Lung (tissue), 12 donors: ENCODE data around the gene KRT2. TPM values are rescaled to one million over a fixed set of nuclear protein-coding genes. Genes with fewer than 3 reads are reported as not detected.

Experiments
- ATAC-seq: fragments of 200-7000 bp; cut with Tn5 transposase; one replicate; pipeline ENCODE4 v1.9.1; 2020; ENCODE audit warnings: moderate number of reproducible peaks; ENCODE audit not compliant: insufficient read depth, low FRiP score
- DNase-seq, 3 donors: peaks; one replicate each; pipeline ENCODE4 v3.0.0-alpha.2; 2013 to 2017
- H3K27ac ChIP-seq, 2 donors: one replicate each; pipeline ENCODE4 v1.5.1; 2013; ENCODE audit warnings: mild to moderate bottlenecking in 2 of 2, moderate library complexity in 2 of 2, control low read depth in 1 of 2, inconsistent platforms in 1 of 2, low read depth in 1 of 2, low read length in 1 of 2
- H3K27me3 ChIP-seq, 3 donors: one replicate each; pipeline ENCODE4 v1.5.1; 2013; ENCODE audit warnings: low read length in 2 of 3; ENCODE audit not compliant: control insufficient read depth in 3 of 3, insufficient read depth in 3 of 3
- H3K36me3 ChIP-seq, 4 donors: one replicate each; pipeline ENCODE4 v1.5.1; 2013; ENCODE audit warnings: low read length in 4 of 4, mild to moderate bottlenecking in 1 of 4, moderate library complexity in 1 of 4; ENCODE audit not compliant: control insufficient read depth in 4 of 4, insufficient read depth in 4 of 4
- H3K4me1 ChIP-seq, 5 donors: one replicate each; pipeline ENCODE4 v1.5.1; 2013; ENCODE audit warnings: low read length in 5 of 5, mild to moderate bottlenecking in 2 of 5, moderate library complexity in 1 of 5; ENCODE audit not compliant: control insufficient read depth in 5 of 5, insufficient read depth in 5 of 5
- H3K4me3 ChIP-seq: one replicate; pipeline ENCODE4 v1.5.1; 2013; ENCODE audit warnings: mild to moderate bottlenecking, control low read depth, moderate library complexity
- H3K9ac ChIP-seq, 2 donors: one replicate each; pipeline ENCODE4 v1.5.1; 2013; ENCODE audit warnings: low read length in 2 of 2, control low read depth in 1 of 2; ENCODE audit not compliant: insufficient read depth in 1 of 2
- H3K9me3 ChIP-seq, 4 donors: one replicate each; pipeline ENCODE4 v1.5.1; 2013; ENCODE audit warnings: low read length in 3 of 4, mild to moderate bottlenecking in 1 of 4, moderate library complexity in 1 of 4; ENCODE audit not compliant: control insufficient read depth in 4 of 4, insufficient read depth in 3 of 4
- CTCF ChIP-seq: IDR thresholded peaks from 2 replicates; pipeline ENCODE4 v1.5.1; 2012; ENCODE audit warnings: mild to moderate bottlenecking; ENCODE audit errors: control extremely low read depth, extremely low read depth
- WGBS, 2 donors: extraction: QIAGEN DNeasy Blood & Tissue Kit; methylation state at CpG; one replicate each; pipeline ENCODE4 v1.1.7; 2013; 5-methylcytosine and 5-hydroxymethylcytosine counted together
- polyA plus RNA-seq, 2 donors: library from polyadenylated mRNA; stranded (reverse); fragments of 200-250 nt; gene quantifications; one replicate each; pipeline ENCODE4 v1.2.1, GENCODE V29; 2013
- total RNA-seq, 2 donors: library from RNA; depleted of rRNA in 1 of 2; stranded (reverse); fragments of >200 nt in 1 of 2; gene quantifications; one replicate each; pipeline ENCODE4 v1.2.1, GENCODE V29; 2014 to 2021
- donor health status: control.
- donor health status: control.
- donor health status: Bipolar disorder and iron deficiency.
- donor health status: healthy.
- donor health status: DM: yes; HTN: yes; CAD: no.

Gene KRT2
- total and polyA plus RNA-seq, 4 donors, result 0.03 TPM; not detected in 3

- Histone ChIP-seq H3K27me3 (peaks cover 0 to 2% (median under 1%) of the 10 kb centered on the region in 3 donors), H3K4me3 (no peak overlapping the region), H3K27ac (no peak overlapping the region), H3K36me3 (no peaks in the 10 kb centered on the region), H3K9ac (no peak overlapping the region), H3K4me1 (no peaks in the 10 kb centered on the region), H3K9me3 (no peaks in the 10 kb centered on the region)
- TF ChIP-seq CTCF, result no peak
- DNase-seq (peak in 1 of 3 donors; percentile 5), ATAC-seq (no peak)
- 78 to 83% methylated on average over 2 of the region's 2 CpGs for WGBS, 2 donors
These were observed 24.5 kb downstream of the KRT2 start for GRCh38 chr12:52627395-52628110.

- no peak for TF ChIP-seq CTCF
- WGBS, 2 donors, result 83 to 85% methylated on average over 5 of the region's 5 CpGs
- Histone ChIP-seq H3K27me3 (peaks cover 0 to 4% (median 0%) of the 10 kb centered on the region in 3 donors), H3K9me3 (peaks cover 0 to 3% (median 0%) of the 10 kb centered on the region in 4 donors), H3K36me3 (no peaks in the 10 kb centered on the region), H3K4me1 (no peaks in the 10 kb centered on the region), H3K9ac (no peak overlapping the region), H3K27ac (no peak overlapping the region), H3K4me3 (no peak overlapping the region)
- ATAC-seq (no peak), DNase-seq (no peak)
These were observed 29.7 kb downstream of the KRT2 start for GRCh38 chr12:52622349-52622748.

GRCh38 chr12:52618866-52619265 is 33.1 kb downstream of the KRT2 start:
- DNase-seq (no peak), ATAC-seq (no peak)
- Histone ChIP-seq H3K9me3 (peaks cover 0 to 5% (median 0%) of the 10 kb centered on the region in 4 donors), H3K9ac (no peak overlapping the region), H3K36me3 (no peaks in the 10 kb centered on the region), H3K27me3 (peaks cover 0 to 4% (median 0%) of the 10 kb centered on the region in 3 donors), H3K4me3 (no peak overlapping the region), H3K4me1 (peaks cover 0 to 5% (median 0%) of the 10 kb centered on the region in 5 donors), H3K27ac (no peak overlapping the region)
- TF ChIP-seq CTCF, result no peak
- 87 to 94% methylated on average over 2 of the region's 2 CpGs for WGBS, 2 donors
